OCI-LY1 (cell line): ENCODE data around the gene UQCRHL.

Experiments used
- H2AFZ ChIP-seq: fragments of 200-600 bp; sonication (generic), shearing (Covaris generic); 2 replicates; pipeline ENCODE4 v1.6.0; 2014; ENCODE audit warnings: antibody characterized with exemption, mild to moderate bottlenecking, low read length
- H3F3A ChIP-seq: fragments of 200-600 bp; sonication (generic), shearing (Covaris generic); 2 replicates; pipeline ENCODE4 v1.6.0; 2014; ENCODE audit warnings: mild to moderate bottlenecking, antibody characterized with exemption, low read length, moderate library complexity; ENCODE audit not compliant: insufficient read depth
- H3K27ac ChIP-seq: fragments of 200-600 bp; sonication (generic); 2 replicates; pipeline ENCODE4 v1.5.1; 2014; ENCODE audit warnings: low read length, mixed run types, mild to moderate bottlenecking, low read depth; ENCODE audit not compliant: poor library complexity, severe bottlenecking
- H3K27me3 ChIP-seq: fragments of 200-600 bp; sonication (generic); 2 replicates; pipeline ENCODE4 v1.6.0; 2014; ENCODE audit warnings: antibody characterized with exemption, mild to moderate bottlenecking, low read length, moderate library complexity; ENCODE audit not compliant: insufficient read depth
- H3K36me3 ChIP-seq: fragments of 200-600 bp; sonication (generic); 2 replicates; pipeline ENCODE4 v1.6.1; 2014; ENCODE audit warnings: mild to moderate bottlenecking, antibody characterized with exemption, low read length, moderate library complexity, mixed read lengths; ENCODE audit not compliant: insufficient read depth
- H3K4me1 ChIP-seq: fragments of 200-600 bp; sonication (generic); 2 replicates; pipeline ENCODE4 v1.5.1; 2014; ENCODE audit warnings: mild to moderate bottlenecking, low read length, moderate library complexity; ENCODE audit not compliant: insufficient read depth, severe bottlenecking
- H3K4me2 ChIP-seq: fragments of 200-600 bp; sonication (generic), shearing (Covaris generic); 2 replicates; pipeline ENCODE4 v1.6.1; 2014; ENCODE audit warnings: low read length
- H3K4me3 ChIP-seq: fragments of 200-600 bp; sonication (generic); 2 replicates; pipeline ENCODE4 v1.5.1; 2014; ENCODE audit warnings: low read length, low read depth, mild to moderate bottlenecking, mixed read lengths; ENCODE audit not compliant: poor library complexity, severe bottlenecking
- H3K79me2 ChIP-seq: fragments of 200-600 bp; shearing (Covaris generic); 2 replicates; pipeline ENCODE4 v1.6.1; 2016; ENCODE audit warnings: mixed run types, low read length, mixed read lengths; ENCODE audit not compliant: insufficient read depth
- H3K9ac ChIP-seq: fragments of 200-600 bp; sonication (generic), shearing (Covaris generic); 2 replicates; pipeline ENCODE4 v1.6.1; 2014; ENCODE audit warnings: mild to moderate bottlenecking, low read length, mixed read lengths
- H3K9me2 ChIP-seq: fragments of 200-600 bp; sonication (generic), shearing (Covaris generic); 2 replicates; pipeline ENCODE4 v1.6.1; 2014; ENCODE audit warnings: low read depth, mild to moderate bottlenecking, low read length, mixed read lengths
- H3K9me3 ChIP-seq: fragments of 200-600 bp; shearing (Covaris generic); 2 replicates; pipeline ENCODE4 v1.6.1; 2014; ENCODE audit warnings: low read length, mixed read lengths
- H4K20me1 ChIP-seq: fragments of 200-600 bp; sonication (generic), shearing (Covaris generic); 2 replicates; pipeline ENCODE4 v1.6.0; 2016; ENCODE audit warnings: mild to moderate bottlenecking, low read length; ENCODE audit not compliant: insufficient read depth
- EZH2 ChIP-seq: fragments of 200-600 bp; sonication (generic), shearing (Covaris generic); IDR thresholded peaks from 2 replicates; pipeline ENCODE4 v1.8.0; 2017; ENCODE audit warnings: borderline replicate concordance, mixed run types, mild to moderate bottlenecking, antibody characterized with exemption, low read length, moderate library complexity, mixed read lengths
- TF ChIP-seq, protein P1 (sequence below): fragments of 200-600 bp; sonication (generic), shearing (Covaris generic); IDR thresholded peaks from 2 replicates; pipeline ENCODE4 v1.5.1; 2017; ENCODE audit warnings: mild to moderate bottlenecking, antibody characterized with exemption, low read length, moderate library complexity, mixed read lengths

Gene UQCRHL

GRCh38 chr1:15775706-15776105 lies 31.7 kb downstream of the UQCRHL start:
- Histone ChIP-seq H3K27ac (no peak overlapping the region), H3K27me3 (no peaks in the 10 kb centered on the region; the same call in 1 of the 2 replicates), H3K4me1 (no peaks in the 10 kb centered on the region), H3K9ac (no peak overlapping the region), H3F3A (no peaks in the 10 kb centered on the region), H3K4me3 (no peak overlapping the region), H4K20me1 (no peaks in the 10 kb centered on the region), H3K79me2 (no peaks in the 10 kb centered on the region), H3K36me3 (no peaks in the 10 kb centered on the region), H3K4me2 (no peak overlapping the region), H3K9me2 (no peaks in the 10 kb centered on the region), H3K9me3 (no peaks in the 10 kb centered on the region), H2AFZ (no peak overlapping the region)
- no peak for TF ChIP-seq EZH2
- TF ChIP-seq, protein P1, sequence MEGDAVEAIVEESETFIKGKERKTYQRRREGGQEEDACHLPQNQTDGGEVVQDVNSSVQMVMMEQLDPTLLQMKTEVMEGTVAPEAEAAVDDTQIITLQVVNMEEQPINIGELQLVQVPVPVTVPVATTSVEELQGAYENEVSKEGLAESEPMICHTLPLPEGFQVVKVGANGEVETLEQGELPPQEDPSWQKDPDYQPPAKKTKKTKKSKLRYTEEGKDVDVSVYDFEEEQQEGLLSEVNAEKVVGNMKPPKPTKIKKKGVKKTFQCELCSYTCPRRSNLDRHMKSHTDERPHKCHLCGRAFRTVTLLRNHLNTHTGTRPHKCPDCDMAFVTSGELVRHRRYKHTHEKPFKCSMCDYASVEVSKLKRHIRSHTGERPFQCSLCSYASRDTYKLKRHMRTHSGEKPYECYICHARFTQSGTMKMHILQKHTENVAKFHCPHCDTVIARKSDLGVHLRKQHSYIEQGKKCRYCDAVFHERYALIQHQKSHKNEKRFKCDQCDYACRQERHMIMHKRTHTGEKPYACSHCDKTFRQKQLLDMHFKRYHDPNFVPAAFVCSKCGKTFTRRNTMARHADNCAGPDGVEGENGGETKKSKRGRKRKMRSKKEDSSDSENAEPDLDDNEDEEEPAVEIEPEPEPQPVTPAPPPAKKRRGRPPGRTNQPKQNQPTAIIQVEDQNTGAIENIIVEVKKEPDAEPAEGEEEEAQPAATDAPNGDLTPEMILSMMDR, result no peak

DNA sequence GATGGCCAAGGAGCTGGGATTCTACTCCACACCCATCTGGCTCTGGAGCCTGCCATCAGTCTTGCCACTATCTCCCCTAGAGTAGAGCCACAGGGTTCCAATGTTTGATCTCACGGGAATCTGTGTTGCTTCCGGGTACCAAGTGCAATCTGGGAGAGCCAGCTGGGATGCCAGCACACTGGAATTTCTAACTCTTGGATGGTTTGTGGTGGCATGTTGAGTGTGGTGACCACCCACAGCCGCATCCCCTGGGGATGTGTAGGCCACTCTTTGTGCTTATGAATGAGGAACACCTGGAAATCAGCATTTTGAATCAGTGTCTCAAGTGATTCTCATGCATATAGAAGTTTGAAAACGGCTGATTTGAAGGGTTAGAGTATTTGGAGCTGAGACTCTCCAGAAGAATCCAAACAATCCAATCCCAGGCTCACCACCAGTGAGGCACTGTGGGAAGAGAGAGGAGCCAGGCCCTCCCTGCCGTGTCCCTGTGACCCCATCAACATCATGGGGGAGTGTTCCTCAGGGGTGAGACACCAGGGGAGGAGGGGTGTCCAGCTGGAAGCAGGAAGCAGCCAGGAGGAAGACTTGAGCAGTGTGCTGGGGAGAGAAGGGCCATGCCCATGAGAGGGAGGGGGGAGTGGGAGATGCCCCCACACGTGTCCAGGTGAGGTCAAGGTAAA lies 35.5 kb downstream of the UQCRHL start:
- H3K4me3 ChIP-seq, result no peak overlapping the region
- no peak overlapping the region for H2AFZ ChIP-seq
- no peaks in the 10 kb centered on the region for H3K9me2 ChIP-seq
- peaks cover 3% of the 10 kb centered on the region; the same call in 1 of the 2 replicates for H3K27me3 ChIP-seq
- no peaks in the 10 kb centered on the region for H3K36me3 ChIP-seq
- no peak overlapping the region for H3K9ac ChIP-seq
- H3F3A ChIP-seq, result no peaks in the 10 kb centered on the region
- TF ChIP-seq EZH2, result no peak
- TF ChIP-seq, protein P1, result no peak
- no peaks in the 10 kb centered on the region for H4K20me1 ChIP-seq
- no peak overlapping the region for H3K27ac ChIP-seq
- H3K4me2 ChIP-seq, result no peak overlapping the region
- H3K9me3 ChIP-seq, result no peaks in the 10 kb centered on the region
- H3K79me2 ChIP-seq, result no peaks in the 10 kb centered on the region
- H3K4me1 ChIP-seq, result no peaks in the 10 kb centered on the region

GRCh38 chr1:15770313-15770962 lies 37.0 kb downstream of the UQCRHL start:
- TF ChIP-seq, protein P1, result no peak
- H3K79me2 ChIP-seq, result no peaks in the 10 kb centered on the region
- H4K20me1 ChIP-seq, result no peaks in the 10 kb centered on the region
- no peak overlapping the region for H3K4me2 ChIP-seq
- H3K9me2 ChIP-seq, result no peaks in the 10 kb centered on the region
- H3K4me1 ChIP-seq, result no peaks in the 10 kb centered on the region
- no peak overlapping the region for H3K9ac ChIP-seq
- no peak overlapping the region for H3K27ac ChIP-seq
- H3K27me3 ChIP-seq, result peaks cover 3% of the 10 kb centered on the region; the same call in 1 of the 2 replicates
- no peaks in the 10 kb centered on the region for H3K36me3 ChIP-seq
- H3K4me3 ChIP-seq, result no peak overlapping the region
- no peaks in the 10 kb centered on the region for H3F3A ChIP-seq
- H3K9me3 ChIP-seq, result no peaks in the 10 kb centered on the region
- no peak overlapping the region for H2AFZ ChIP-seq
